ENCODE results near the gene ZNF91.
"Not testable (repeated sequence)": the region's sequence is repeated elsewhere in the genome, so short reads cannot be mapped to it uniquely, and the experiment has no call there.

Gene ZNF91

DNA sequence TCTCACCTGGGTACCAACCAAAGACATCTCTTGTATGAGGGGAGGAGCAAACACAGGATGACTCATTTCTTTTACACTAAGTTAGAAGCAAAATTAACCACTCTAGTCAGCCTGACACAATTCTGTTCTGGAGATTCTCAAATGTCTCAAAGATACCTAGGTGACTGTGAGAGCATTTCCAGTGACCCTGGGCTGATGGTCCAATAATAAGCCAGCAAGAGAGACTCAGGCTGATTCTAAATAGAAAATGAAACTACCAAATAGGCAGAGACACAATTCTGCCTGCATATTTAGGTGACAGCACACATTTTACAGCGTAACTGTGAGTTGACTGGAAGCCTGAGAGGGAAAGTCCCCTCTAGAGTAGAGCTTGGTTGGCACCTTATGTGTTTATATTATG lies 16.3 kb downstream of the ZNF91 start:
- H3K4me3 ChIP-seq (ENCODE audit: low read length in 2 of 2) = no peak overlapping the region
- no peaks in the 10 kb centered on the region for H3K27me3 ChIP-seq (ENCODE audit: control insufficient read depth in 3 of 3, insufficient read depth in 3 of 3, low read depth in 1 of 3, low read length in 3 of 3)
- no peak overlapping the region for H3K4me2 ChIP-seq (ENCODE audit: insufficient read depth, low read length, poor library complexity, severe bottlenecking)
- H3K14ac ChIP-seq (ENCODE audit: low read length) = no peak overlapping the region
- no peak for DNase-seq (ENCODE audit: low spot score)
- no peak overlapping the region for H3K27ac ChIP-seq (replicated peaks; ENCODE audit: low read length)
- H2BK12ac ChIP-seq (ENCODE audit: low read length) = no peak overlapping the region
- H3K4me1 ChIP-seq (ENCODE audit: control insufficient read depth in 2 of 2, insufficient read depth in 1 of 2, low read depth in 1 of 2, low read length in 2 of 2) = no peaks in the 10 kb centered on the region
- H3K18ac ChIP-seq (ENCODE audit: low read length) = no peak overlapping the region
- H3K4ac ChIP-seq (ENCODE audit: low read length) = no peak overlapping the region
- H2AK5ac ChIP-seq (ENCODE audit: low read depth, low read length) = no peak overlapping the region
- H2BK15ac ChIP-seq (ENCODE audit: low read length) = no peak overlapping the region
- H2BK120ac ChIP-seq (ENCODE audit: low read depth, low read length) = no peak overlapping the region
- no peak overlapping the region for H4K8ac ChIP-seq (ENCODE audit: low read depth, low read length)
- H2BK5ac ChIP-seq (ENCODE audit: low read length) = no peak overlapping the region
- peaks cover 4 to 98% of the 10 kb centered on the region in 2 donors for H3K36me3 ChIP-seq (replicated peaks in 1 of 2; ENCODE audit: control insufficient read depth in 2 of 2, insufficient read depth in 2 of 2, low read length in 2 of 2)
- no peak overlapping the region for H4K91ac ChIP-seq (ENCODE audit: low read depth, low read length, poor library complexity)
- no CpG with 5 or more reads among the region's 1 CpG for WGBS, 2 donors (ENCODE audit: extremely low coverage in 2 of 2, insufficient read length in 2 of 2, insufficient replicate concordance in 1 of 2)
- H3K23ac ChIP-seq (ENCODE audit: low read depth, low read length, poor library complexity) = no peak overlapping the region
- peaks cover 11% of the 10 kb centered on the region for H3K79me1 ChIP-seq (ENCODE audit: low read depth, low read length)
- no peak overlapping the region for H3K9ac ChIP-seq (ENCODE audit: low read depth, low read length, poor library complexity)
- H2AFZ ChIP-seq (ENCODE audit: low read length) = no peak overlapping the region
- H3K9me3 ChIP-seq (replicated peaks in 1 of 2; ENCODE audit: control insufficient read depth in 2 of 2, insufficient read depth in 1 of 2, low read depth in 1 of 2, low read length in 2 of 2) = peaks cover 10 to 95% of the 10 kb centered on the region in 2 donors

DNA sequence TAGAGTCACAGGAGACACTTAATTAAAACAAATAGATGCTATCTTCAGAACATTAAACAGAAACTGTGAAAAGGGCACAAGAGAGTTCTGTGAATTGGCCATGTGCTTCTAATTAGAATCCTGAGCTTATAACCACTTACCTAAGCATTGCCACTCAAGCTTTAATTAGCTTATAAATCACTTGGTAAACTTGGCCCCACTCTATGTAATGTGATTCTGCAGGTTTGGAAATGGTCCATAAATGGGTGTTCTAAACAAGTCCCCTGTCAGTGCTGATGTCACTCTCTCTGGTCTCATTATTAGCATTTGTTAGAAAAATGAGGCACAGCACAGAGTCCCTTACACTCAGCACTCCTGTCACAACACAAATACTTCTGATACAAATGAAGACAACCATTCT lies 18.0 kb downstream of the ZNF91 start:
- Histone ChIP-seq H3K4me3 (ENCODE audit: low read length in 2 of 2) (no peak overlapping the region), H3K9ac (ENCODE audit: low read depth, low read length, poor library complexity) (no peak overlapping the region), H3K4me2 (ENCODE audit: insufficient read depth, low read length, poor library complexity, severe bottlenecking) (no peak overlapping the region), H3K23ac (ENCODE audit: low read depth, low read length, poor library complexity) (no peak overlapping the region), H2AFZ (ENCODE audit: low read length) (no peak overlapping the region), H2BK5ac (ENCODE audit: low read length) (no peak overlapping the region), H3K4ac (ENCODE audit: low read length) (no peak overlapping the region), H2BK15ac (ENCODE audit: low read length) (no peak overlapping the region), H2AK5ac (ENCODE audit: low read depth, low read length) (no peak overlapping the region), H2BK12ac (ENCODE audit: low read length) (no peak overlapping the region), H3K9me3 (replicated peaks in 1 of 2; ENCODE audit: control insufficient read depth in 2 of 2, insufficient read depth in 1 of 2, low read depth in 1 of 2, low read length in 2 of 2) (peaks cover 14 to 94% of the 10 kb centered on the region in 2 donors), H4K91ac (ENCODE audit: low read depth, low read length, poor library complexity) (no peak overlapping the region), H4K8ac (ENCODE audit: low read depth, low read length) (no peak overlapping the region), H3K18ac (ENCODE audit: low read length) (no peak overlapping the region), H3K36me3 (replicated peaks in 1 of 2; ENCODE audit: control insufficient read depth in 2 of 2, insufficient read depth in 2 of 2, low read length in 2 of 2) (peaks cover 12 to 97% of the 10 kb centered on the region in 2 donors), H3K4me1 (ENCODE audit: control insufficient read depth in 2 of 2, insufficient read depth in 1 of 2, low read depth in 1 of 2, low read length in 2 of 2) (no peaks in the 10 kb centered on the region), H2BK120ac (ENCODE audit: low read depth, low read length) (no peak overlapping the region), H3K27ac (replicated peaks; ENCODE audit: low read length) (no peak overlapping the region), H3K27me3 (ENCODE audit: control insufficient read depth in 3 of 3, insufficient read depth in 3 of 3, low read depth in 1 of 3, low read length in 3 of 3) (no peaks in the 10 kb centered on the region), H3K14ac (ENCODE audit: low read length) (no peak overlapping the region), H3K79me1 (ENCODE audit: low read depth, low read length) (peaks cover 10% of the 10 kb centered on the region)
- DNase-seq (ENCODE audit: low spot score) = no peak

DNA sequence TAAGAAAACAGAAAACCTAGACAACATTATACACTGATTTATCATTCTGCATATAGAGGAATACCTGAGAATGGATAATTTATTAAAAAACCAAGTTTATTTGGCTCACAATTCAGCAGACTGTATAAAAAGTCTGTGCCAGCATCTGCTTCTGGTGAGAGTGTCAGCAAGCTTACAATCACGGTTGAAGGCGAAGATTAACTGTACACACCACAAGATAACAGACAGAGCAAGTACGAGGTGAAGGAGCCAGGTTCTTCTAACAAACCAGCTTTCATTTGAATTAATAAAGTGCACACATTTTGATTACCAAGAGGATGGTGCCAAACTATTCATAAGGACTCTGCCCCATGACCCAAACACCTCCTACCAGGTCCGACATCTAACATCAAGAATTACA lies 28.8 kb downstream of the ZNF91 start:
- peaks cover 27 to 84% of the 10 kb centered on the region in 2 donors for H3K9me3 ChIP-seq (replicated peaks in 1 of 2; ENCODE audit: control insufficient read depth in 2 of 2, insufficient read depth in 1 of 2, low read depth in 1 of 2, low read length in 2 of 2)
- no peak overlapping the region for H3K23ac ChIP-seq (ENCODE audit: low read depth, low read length, poor library complexity)
- H3K27me3 ChIP-seq (ENCODE audit: control insufficient read depth in 3 of 3, insufficient read depth in 3 of 3, low read depth in 1 of 3, low read length in 3 of 3) = no peaks in the 10 kb centered on the region
- H2BK120ac ChIP-seq (ENCODE audit: low read depth, low read length) = no peak overlapping the region
- H2BK12ac ChIP-seq (ENCODE audit: low read length) = no peak overlapping the region
- H2AK5ac ChIP-seq (ENCODE audit: low read depth, low read length) = no peak overlapping the region
- no peak overlapping the region for H3K27ac ChIP-seq (replicated peaks; ENCODE audit: low read length)
- no peak overlapping the region for H3K18ac ChIP-seq (ENCODE audit: low read length)
- no peak overlapping the region for H3K4me2 ChIP-seq (ENCODE audit: insufficient read depth, low read length, poor library complexity, severe bottlenecking)
- H3K9ac ChIP-seq (ENCODE audit: low read depth, low read length, poor library complexity) = no peak overlapping the region
- no peaks in the 10 kb centered on the region for H3K4me1 ChIP-seq (ENCODE audit: control insufficient read depth in 2 of 2, insufficient read depth in 1 of 2, low read depth in 1 of 2, low read length in 2 of 2)
- no peak for DNase-seq (ENCODE audit: low spot score)
- no peak overlapping the region for H2AFZ ChIP-seq (ENCODE audit: low read length)
- no peak overlapping the region for H4K8ac ChIP-seq (ENCODE audit: low read depth, low read length)
- no peak overlapping the region for H3K4me3 ChIP-seq (ENCODE audit: low read length in 2 of 2)
- no peak overlapping the region for H2BK15ac ChIP-seq (ENCODE audit: low read length)
- H3K79me1 ChIP-seq (ENCODE audit: low read depth, low read length) = no peaks in the 10 kb centered on the region
- H3K36me3 ChIP-seq (replicated peaks in 1 of 2; ENCODE audit: control insufficient read depth in 2 of 2, insufficient read depth in 2 of 2, low read length in 2 of 2) = peaks cover 17 to 84% of the 10 kb centered on the region in 2 donors
- no peak overlapping the region for H3K14ac ChIP-seq (ENCODE audit: low read length)
- no CpG with 5 or more reads among the region's 4 CpGs for WGBS, 2 donors (ENCODE audit: extremely low coverage in 2 of 2, insufficient read length in 2 of 2, insufficient replicate concordance in 1 of 2)
- H3K4ac ChIP-seq (ENCODE audit: low read length) = no peak overlapping the region
- H2BK5ac ChIP-seq (ENCODE audit: low read length) = no peak overlapping the region
- H4K91ac ChIP-seq (ENCODE audit: low read depth, low read length, poor library complexity) = no peak overlapping the region

DNA sequence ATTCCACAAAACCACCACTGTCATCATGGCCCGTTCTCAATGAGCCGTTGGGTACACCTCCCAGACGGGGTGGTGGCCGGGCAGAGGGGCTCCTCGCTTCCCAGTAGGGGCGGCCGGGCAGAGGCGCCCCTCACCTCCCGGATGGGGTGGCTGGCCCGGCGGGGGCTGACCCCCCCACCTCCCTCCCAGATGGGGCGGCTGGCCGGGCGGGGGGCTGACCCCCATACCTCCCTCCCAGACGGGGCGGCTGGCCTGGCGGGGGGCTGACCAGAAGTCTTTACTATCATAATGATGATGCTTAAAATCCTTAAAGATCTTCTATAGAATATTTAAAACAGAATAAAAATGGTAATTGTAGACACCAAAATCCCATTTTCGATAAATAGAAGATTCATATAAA lies 29.2 kb downstream of the ZNF91 start:
- Histone ChIP-seq H3K9me3 (replicated peaks in 1 of 2; ENCODE audit: control insufficient read depth in 2 of 2, insufficient read depth in 1 of 2, low read depth in 1 of 2, low read length in 2 of 2) (peaks cover 26 to 84% of the 10 kb centered on the region in 2 donors), H3K36me3 (replicated peaks in 1 of 2; ENCODE audit: control insufficient read depth in 2 of 2, insufficient read depth in 2 of 2, low read length in 2 of 2) (peaks cover 16 to 80% of the 10 kb centered on the region in 2 donors)
- H2BK12ac ChIP-seq (ENCODE audit: low read length); H3K27me3 ChIP-seq (ENCODE audit: control insufficient read depth in 3 of 3, insufficient read depth in 3 of 3, low read depth in 1 of 3, low read length in 3 of 3); H2BK120ac ChIP-seq (ENCODE audit: low read depth, low read length); H2BK5ac ChIP-seq (ENCODE audit: low read length); H3K9ac ChIP-seq (ENCODE audit: low read depth, low read length, poor library complexity); H3K4me1 ChIP-seq (ENCODE audit: control insufficient read depth in 2 of 2, insufficient read depth in 1 of 2, low read depth in 1 of 2, low read length in 2 of 2); H2AK5ac ChIP-seq (ENCODE audit: low read depth, low read length); H3K27ac ChIP-seq (replicated peaks; ENCODE audit: low read length); H3K23ac ChIP-seq (ENCODE audit: low read depth, low read length, poor library complexity); H4K91ac ChIP-seq (ENCODE audit: low read depth, low read length, poor library complexity); H3K18ac ChIP-seq (ENCODE audit: low read length); H3K14ac ChIP-seq (ENCODE audit: low read length); H3K4ac ChIP-seq (ENCODE audit: low read length); H2AFZ ChIP-seq (ENCODE audit: low read length); DNase-seq (ENCODE audit: low spot score); H2BK15ac ChIP-seq (ENCODE audit: low read length); H4K8ac ChIP-seq (ENCODE audit: low read depth, low read length); H3K79me1 ChIP-seq (ENCODE audit: low read depth, low read length); H3K4me2 ChIP-seq (ENCODE audit: insufficient read depth, low read length, poor library complexity, severe bottlenecking); H3K4me3 ChIP-seq (ENCODE audit: low read length in 2 of 2): not testable (repeated sequence)
- no CpG with 5 or more reads among the region's 18 CpGs for WGBS, 2 donors (ENCODE audit: extremely low coverage in 2 of 2, insufficient read length in 2 of 2, insufficient replicate concordance in 1 of 2)

All from neuronal stem cell (in vitro differentiated cells).